HepG2 (cell line): ENCODE results near the gene CACNA2D3. TPM values are rescaled to one million over a fixed set of nuclear protein-coding genes. Genes with fewer than 3 reads are reported as not detected.

ENCODE experiments used
- BCL6 ChIP-seq: IDR thresholded peaks from 2 replicates; pipeline ENCODE4 v1.6.1; 2016; ENCODE audit warnings: missing genetic modification reagents, missing compliant biosample characterization
- KDM1A ChIP-seq: IDR thresholded peaks from 2 replicates; pipeline ENCODE4 v1.6.1; 2016; ENCODE audit warnings: missing compliant biosample characterization
- MLLT10 ChIP-seq: sonication (generic); formaldehyde crosslinking; IDR thresholded peaks from 2 replicates; pipeline ENCODE4 v1.4.0; 2020; ENCODE audit warnings: missing genetic modification reagents
- NONO ChIP-seq, 2 experiments: fragments of 450-650 bp in 1 of 2; sonication (generic) in 1 of 2; formaldehyde crosslinking in 1 of 2; IDR thresholded peaks in 1 of 2; conservative IDR thresholded peaks in 1 of 2; 2 replicates each; pipeline versions ENCODE4 v1.6.1 to v1.8.0; 2017 to 2022; ENCODE audit warnings: mild to moderate bottlenecking in 1 of 2, missing genetic modification reagents in 1 of 2, moderate library complexity in 1 of 2
- PHF21A ChIP-seq: sonication (generic); formaldehyde crosslinking; IDR thresholded peaks from 2 replicates; pipeline ENCODE4 v1.5.0; 2020; ENCODE audit warnings: mild to moderate bottlenecking, missing genetic modification reagents
- RCOR2 ChIP-seq: IDR thresholded peaks from 2 replicates; pipeline ENCODE4 v1.6.1; 2016; ENCODE audit warnings: missing biosample characterization, missing genetic modification reagents
- TMF1 ChIP-seq: sonication (generic); formaldehyde crosslinking; IDR thresholded peaks from 2 replicates; pipeline ENCODE4 v1.8.1; 2022; ENCODE audit warnings: low read depth, missing genetic modification reagents
- YY1 ChIP-seq: IDR thresholded peaks from 2 replicates; pipeline ENCODE4 v1.6.1; 2011; ENCODE audit warnings: low read length, low read depth, moderate library complexity, mild to moderate bottlenecking; ENCODE audit not compliant: insufficient read depth, insufficient replicate concordance
- ZNF496 ChIP-seq: sonication (generic); formaldehyde crosslinking; IDR thresholded peaks from 2 replicates; pipeline ENCODE4 v1.8.1; 2023; ENCODE audit warnings: mild to moderate bottlenecking, moderate library complexity, missing genetic modification reagents; ENCODE audit not compliant: insufficient replicate concordance
- polyA plus RNA-seq, 8 experiments: library from polyadenylated mRNA; depleted of rRNA in 3 of 8; stranded (reverse) in 7 of 8; unstranded in 1 of 8; fragments of >200 nt; fragmentation: Illumina TruSeq in 4 of 8; extraction: Trizol in 4 of 8; gene quantifications; 2 replicates each; pipeline versions ENCODE4 v1.2.1 to v1.2.3, GENCODE V29; 2011 to 2016; ENCODE audit warnings: low read depth in 4 of 8, missing spikeins in 1 of 8, mixed read lengths in 1 of 8; ENCODE audit not compliant: insufficient read depth in 1 of 8
- total RNA-seq, 5 experiments: library from RNA; depleted of rRNA; stranded (reverse); fragments of >200 nt; fragmentation: Illumina TruSeq; extraction: Trizol; gene quantifications; 2 replicates each; pipeline ENCODE4 v1.2.3, GENCODE V29; 2016; ENCODE audit warnings: low read depth in 1 of 5
- TF ChIP-seq, protein P1 (sequence below): IDR thresholded peaks from 2 replicates; pipeline ENCODE4 v1.6.1; 2016; ENCODE audit warnings: missing genetic modification reagents, missing compliant biosample characterization
- TF ChIP-seq, protein P2 (sequence below), 2 experiments: IDR thresholded peaks; 2 replicates each; pipeline ENCODE4 v1.6.1; 2011 to 2012; ENCODE audit warnings: low read length in 2 of 2, borderline replicate concordance in 1 of 2, low read depth in 1 of 2, mild to moderate bottlenecking in 1 of 2, moderate library complexity in 1 of 2
- TF ChIP-seq, protein P3 (sequence below): sonication (generic); formaldehyde crosslinking; IDR thresholded peaks from 2 replicates; pipeline ENCODE4 v1.8.0; 2022; ENCODE audit warnings: missing genetic modification reagents, mild to moderate bottlenecking, inconsistent platforms, borderline replicate concordance

Gene CACNA2D3
- total and polyA plus RNA-seq, 2 of the 13 experiments (the other 11 are each of a cell fraction or from before 2014, with no cell fraction given), result not detected

DNA sequence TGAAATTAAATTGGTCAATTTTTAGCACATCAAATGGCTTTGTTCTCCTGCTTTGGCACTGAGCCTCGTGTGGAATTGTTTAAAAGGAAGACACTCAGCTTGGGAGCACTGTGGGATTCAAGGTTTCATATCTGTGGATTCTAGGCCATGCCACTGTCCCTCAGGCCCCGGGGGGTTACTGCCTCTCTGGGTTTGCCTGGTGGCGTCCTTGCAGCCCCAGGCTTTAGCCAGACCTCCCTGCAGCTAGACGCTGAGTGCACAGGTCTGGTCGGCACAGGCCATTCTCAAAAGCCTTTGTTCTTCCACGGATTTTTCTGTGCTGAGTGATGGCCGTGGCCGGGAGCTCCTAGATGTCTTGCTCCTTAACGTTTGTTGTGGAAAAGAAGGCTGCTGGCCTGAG, 76.2 kb downstream of the CACNA2D3 start (continued):
- no peak for TF ChIP-seq KDM1A (CRISPR knock-in tag)
- TF ChIP-seq, protein P1, sequence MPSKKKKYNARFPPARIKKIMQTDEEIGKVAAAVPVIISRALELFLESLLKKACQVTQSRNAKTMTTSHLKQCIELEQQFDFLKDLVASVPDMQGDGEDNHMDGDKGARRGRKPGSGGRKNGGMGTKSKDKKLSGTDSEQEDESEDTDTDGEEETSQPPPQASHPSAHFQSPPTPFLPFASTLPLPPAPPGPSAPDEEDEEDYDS (CRISPR knock-in tag), result no peak
- no peak for TF ChIP-seq TMF1 (CRISPR knock-in tag)
- TF ChIP-seq NONO (IDR thresholded peaks at IDR 0.05), result no peak
- TF ChIP-seq NONO (CRISPR knock-in tag; conservative IDR thresholded peaks at IDR 0.05), result no peak
- TF ChIP-seq, protein P2, sequence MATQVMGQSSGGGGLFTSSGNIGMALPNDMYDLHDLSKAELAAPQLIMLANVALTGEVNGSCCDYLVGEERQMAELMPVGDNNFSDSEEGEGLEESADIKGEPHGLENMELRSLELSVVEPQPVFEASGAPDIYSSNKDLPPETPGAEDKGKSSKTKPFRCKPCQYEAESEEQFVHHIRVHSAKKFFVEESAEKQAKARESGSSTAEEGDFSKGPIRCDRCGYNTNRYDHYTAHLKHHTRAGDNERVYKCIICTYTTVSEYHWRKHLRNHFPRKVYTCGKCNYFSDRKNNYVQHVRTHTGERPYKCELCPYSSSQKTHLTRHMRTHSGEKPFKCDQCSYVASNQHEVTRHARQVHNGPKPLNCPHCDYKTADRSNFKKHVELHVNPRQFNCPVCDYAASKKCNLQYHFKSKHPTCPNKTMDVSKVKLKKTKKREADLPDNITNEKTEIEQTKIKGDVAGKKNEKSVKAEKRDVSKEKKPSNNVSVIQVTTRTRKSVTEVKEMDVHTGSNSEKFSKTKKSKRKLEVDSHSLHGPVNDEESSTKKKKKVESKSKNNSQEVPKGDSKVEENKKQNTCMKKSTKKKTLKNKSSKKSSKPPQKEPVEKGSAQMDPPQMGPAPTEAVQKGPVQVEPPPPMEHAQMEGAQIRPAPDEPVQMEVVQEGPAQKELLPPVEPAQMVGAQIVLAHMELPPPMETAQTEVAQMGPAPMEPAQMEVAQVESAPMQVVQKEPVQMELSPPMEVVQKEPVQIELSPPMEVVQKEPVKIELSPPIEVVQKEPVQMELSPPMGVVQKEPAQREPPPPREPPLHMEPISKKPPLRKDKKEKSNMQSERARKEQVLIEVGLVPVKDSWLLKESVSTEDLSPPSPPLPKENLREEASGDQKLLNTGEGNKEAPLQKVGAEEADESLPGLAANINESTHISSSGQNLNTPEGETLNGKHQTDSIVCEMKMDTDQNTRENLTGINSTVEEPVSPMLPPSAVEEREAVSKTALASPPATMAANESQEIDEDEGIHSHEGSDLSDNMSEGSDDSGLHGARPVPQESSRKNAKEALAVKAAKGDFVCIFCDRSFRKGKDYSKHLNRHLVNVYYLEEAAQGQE (IDR thresholded peaks at IDR 0.05; ENCODE audit: borderline replicate concordance in 1 of 2, low read depth in 1 of 2, low read length in 2 of 2), result no peak
- TF ChIP-seq YY1, result no peak
- no peak for TF ChIP-seq RCOR2 (CRISPR knock-in tag)
- TF ChIP-seq, protein P3, sequence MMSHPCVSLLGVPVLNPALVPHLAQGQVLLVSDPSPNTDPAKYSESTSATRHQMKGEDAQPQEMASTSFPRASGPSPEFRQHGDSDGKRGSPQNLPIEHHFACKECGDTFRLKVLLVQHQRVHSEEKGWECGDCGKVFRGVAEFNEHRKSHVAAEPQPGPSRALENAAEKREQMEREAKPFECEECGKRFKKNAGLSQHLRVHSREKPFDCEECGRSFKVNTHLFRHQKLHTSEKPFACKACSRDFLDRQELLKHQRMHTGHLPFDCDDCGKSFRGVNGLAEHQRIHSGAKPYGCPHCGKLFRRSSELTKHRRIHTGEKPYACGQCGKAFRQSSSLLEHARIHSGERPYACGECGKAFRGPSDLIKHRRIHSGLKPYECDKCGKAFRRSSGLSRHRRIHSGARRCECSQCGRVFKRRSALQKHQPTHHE (CRISPR knock-in tag), result no peak
- no peak for TF ChIP-seq BCL6 (CRISPR knock-in tag)
- no peak for TF ChIP-seq MLLT10
- TF ChIP-seq PHF21A (CRISPR knock-in tag), result no peak
- TF ChIP-seq ZNF496 (CRISPR knock-in tag), result no peak
- TF ChIP-seq, all 625 proteins: peak for 0
